ENCODE results near the gene KLF2.

The KLF2 gene

GRCh38 chr19:16375157-16375935, 50.7 kb downstream of the KLF2 start:
- no peak for DNase-seq (ENCODE audit: low read depth in 3 of 3, low spot score in 1 of 3)

- no peak for DNase-seq (ENCODE audit: low read depth in 3 of 3, low spot score in 1 of 3)
Measured at GRCh38 chr19:16375936-16376185, 51.2 kb downstream of the KLF2 start.

DNA sequence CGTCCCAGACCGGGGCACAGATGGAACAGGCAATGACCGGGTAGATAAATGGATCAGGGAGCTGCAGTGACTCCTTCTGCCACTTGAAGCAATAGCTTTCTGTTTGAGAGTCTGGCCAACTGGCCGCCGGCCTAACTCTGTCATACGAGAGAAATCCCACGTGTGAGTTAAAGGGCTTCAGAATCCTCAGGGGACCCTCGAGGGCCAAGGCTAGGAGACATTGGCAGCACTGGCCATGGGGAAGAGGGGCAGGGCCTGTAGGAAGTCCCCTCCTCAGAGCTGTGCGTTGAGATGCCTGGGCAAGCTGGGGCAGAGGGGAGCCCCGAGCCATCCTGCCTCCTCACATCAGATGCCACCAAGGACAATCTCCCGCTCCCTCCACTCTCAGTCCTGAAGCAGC, 51.6 kb downstream of the KLF2 start:
- DNase-seq (ENCODE audit: low read depth in 3 of 3, low spot score in 1 of 3), result no peak

- DNase-seq (ENCODE audit: low read depth in 3 of 3, low spot score in 1 of 3), result no peak
Measured at GRCh38 chr19:16376649-16377048, 52.0 kb downstream of the KLF2 start.

DNA sequence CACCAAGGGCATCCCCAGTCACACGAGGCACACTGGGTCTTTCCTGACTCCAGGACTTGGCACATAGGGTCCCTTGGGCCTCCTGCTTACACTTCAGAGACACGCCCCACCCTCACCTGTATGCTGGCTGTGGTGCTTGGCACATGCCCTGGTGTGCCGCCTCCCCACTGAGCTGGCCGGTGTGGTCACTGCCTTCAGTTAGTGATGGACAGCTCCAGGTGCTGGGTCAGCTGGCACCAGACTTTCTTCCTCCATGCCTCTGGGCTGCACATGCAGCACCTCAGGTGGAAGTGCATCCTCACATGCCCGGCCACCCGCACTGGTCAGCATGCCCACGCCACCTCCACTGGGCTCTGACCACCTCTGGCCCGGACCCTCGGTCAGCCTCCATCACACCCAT, 52.9 kb downstream of the KLF2 start:
- DNase-seq (ENCODE audit: low read depth in 3 of 3, low spot score in 1 of 3), result no peak

Data from stimulated activated CD4-positive, alpha-beta T cell treated with anti-CD3 and anti-CD28 coated beads, TNF-alpha, amount 100 ng/mL, for 1 hour (primary cell).